Naive B cell (primary cell): Measurements from ENCODE around the gene TRAPPC2. TPM values are rescaled to one million over a fixed set of nuclear protein-coding genes. Genes with fewer than 3 reads are reported as not detected.

ENCODE experiments used
- ATAC-seq, 2 donors: fragments of 150-1000 bp; cut with Tn5 transposase; 2 replicates each; pipeline ENCODE4 v1.10.0; 2021; ENCODE audit warnings: low read depth in 2 of 2, mild to moderate bottlenecking in 2 of 2, moderate library complexity in 2 of 2
- DNase-seq: peaks from one replicate; pipeline ENCODE4 v3.0.0; 2022
- H3K27ac Mint-ChIP-seq, 6 donors: one replicate each; pipeline ENCODE4 v1.8.0; 2020 to 2022; ENCODE audit warnings: mild to moderate bottlenecking in 6 of 6, mixed read lengths in 6 of 6, moderate library complexity in 5 of 6, inconsistent platforms in 2 of 6
- H3K27me3 Mint-ChIP-seq, 3 donors: one replicate each; pipeline ENCODE4 v1.8.0; 2021 to 2022; ENCODE audit warnings: mixed read lengths in 3 of 3, mild to moderate bottlenecking in 1 of 3
- H3K36me3 Mint-ChIP-seq, 2 donors: one replicate each; pipeline ENCODE4 v1.8.0; 2020 to 2022; ENCODE audit warnings: mixed read lengths in 2 of 2, inconsistent platforms in 1 of 2, mild to moderate bottlenecking in 1 of 2
- H3K4me1 Mint-ChIP-seq, 3 donors: one replicate each; pipeline ENCODE4 v1.8.0; 2020 to 2022; ENCODE audit warnings: mixed read lengths in 3 of 3, inconsistent platforms in 1 of 3, mild to moderate bottlenecking in 1 of 3, moderate library complexity in 1 of 3
- H3K4me3 Mint-ChIP-seq, 8 donors: one replicate each; pipeline ENCODE4 v1.8.0; 2020 to 2022; ENCODE audit warnings: mild to moderate bottlenecking in 8 of 8, mixed read lengths in 8 of 8, moderate library complexity in 8 of 8, inconsistent platforms in 2 of 8
- H3K9me3 Mint-ChIP-seq, 7 donors: one replicate each; pipeline ENCODE4 v1.8.0; 2020 to 2022; ENCODE audit warnings: mixed read lengths in 7 of 7, mild to moderate bottlenecking in 5 of 7, inconsistent platforms in 2 of 7, moderate library complexity in 1 of 7
- polyA plus RNA-seq, 6 donors: library from polyadenylated mRNA; unstranded; fragments of 300-500 nt; fragmentation: Illumina TruSeq; gene quantifications; one replicate each; pipeline ENCODE4 v1.2.3, GENCODE V29; 2021; ENCODE audit warnings: low read depth in 6 of 6

The TRAPPC2 gene
- 10 to 100 TPM; 39.9 to 53.9 (median 46.4) TPM for polyA plus RNA-seq

DNA sequence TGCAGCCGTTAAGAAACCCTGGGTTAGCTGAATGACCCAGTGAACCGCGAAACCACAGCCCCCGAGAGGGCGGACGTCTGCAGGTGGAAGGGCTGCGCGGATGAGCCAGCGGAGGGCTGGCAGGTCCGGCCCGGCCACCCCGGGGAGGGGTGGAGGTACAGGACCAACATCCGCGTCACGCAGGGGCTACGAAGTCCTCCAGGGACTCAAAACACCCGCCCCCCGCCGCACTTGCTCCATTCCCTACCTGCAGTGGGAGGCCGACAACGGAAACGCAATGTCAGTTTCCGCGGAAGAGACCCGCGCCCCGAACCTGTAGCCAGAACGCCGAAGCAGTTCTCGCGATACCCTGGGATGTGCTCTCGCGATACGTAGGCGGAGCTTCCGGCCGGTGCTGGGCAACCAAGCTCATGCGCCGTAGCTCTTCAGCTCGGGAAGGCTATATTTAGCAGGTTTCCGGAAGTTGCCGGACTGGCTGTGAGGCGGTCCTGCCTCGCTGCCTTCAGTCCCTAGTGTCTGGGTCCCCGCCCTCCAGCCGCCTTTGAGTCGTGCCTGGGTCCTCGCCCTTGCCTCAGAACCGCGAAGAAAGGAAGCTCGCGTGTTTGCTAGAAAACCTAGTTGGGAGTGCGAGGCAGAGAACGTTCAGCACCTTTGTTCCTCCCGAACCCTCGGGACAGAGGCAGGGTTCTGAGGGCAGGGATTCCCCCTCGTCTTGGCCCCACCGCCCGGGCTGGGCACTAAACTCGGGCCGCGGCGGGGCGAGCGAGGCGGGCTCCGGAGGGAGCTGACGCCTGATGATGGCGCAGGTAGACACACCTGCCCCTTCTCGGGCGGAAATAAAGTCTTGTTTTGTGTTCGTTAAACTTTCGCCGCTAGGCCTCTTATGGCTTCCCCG lies at the start of gene TRAPPC2, which contains the start of gene OFD1:
TRAPPC2 (minus strand) TSS at position 343 of the 895 bp plus-strand sequence. CDS start 14,657 bp downstream, outside the sequence.
OFD1 (plus strand) TSS at position 471 of the 895 bp plus-strand sequence; CDS start at position 795, 324 bp downstream.
- peak within 1 kb of the TSS; percentile 95 to 100 (median 98) for H3K27ac Mint-ChIP-seq
- DNase-seq: peak; percentile 93
- H3K4me3 Mint-ChIP-seq: peak within 1 kb of the TSS; percentile 85 to 99 (median 97)
- peaks cover 0 to 5% (median 0%) of the 10 kb centered on the region in 7 donors for H3K9me3 Mint-ChIP-seq
- ATAC-seq: peak; percentile 85 to 88
- peaks cover 21 to 57% (median 27%) of the 10 kb centered on the region in 3 donors for H3K4me1 Mint-ChIP-seq
- H3K36me3 Mint-ChIP-seq: peaks cover 0 to 5% of the 10 kb centered on the region in 2 donors
- H3K27me3 Mint-ChIP-seq: no peaks in the 10 kb centered on the region

DNA sequence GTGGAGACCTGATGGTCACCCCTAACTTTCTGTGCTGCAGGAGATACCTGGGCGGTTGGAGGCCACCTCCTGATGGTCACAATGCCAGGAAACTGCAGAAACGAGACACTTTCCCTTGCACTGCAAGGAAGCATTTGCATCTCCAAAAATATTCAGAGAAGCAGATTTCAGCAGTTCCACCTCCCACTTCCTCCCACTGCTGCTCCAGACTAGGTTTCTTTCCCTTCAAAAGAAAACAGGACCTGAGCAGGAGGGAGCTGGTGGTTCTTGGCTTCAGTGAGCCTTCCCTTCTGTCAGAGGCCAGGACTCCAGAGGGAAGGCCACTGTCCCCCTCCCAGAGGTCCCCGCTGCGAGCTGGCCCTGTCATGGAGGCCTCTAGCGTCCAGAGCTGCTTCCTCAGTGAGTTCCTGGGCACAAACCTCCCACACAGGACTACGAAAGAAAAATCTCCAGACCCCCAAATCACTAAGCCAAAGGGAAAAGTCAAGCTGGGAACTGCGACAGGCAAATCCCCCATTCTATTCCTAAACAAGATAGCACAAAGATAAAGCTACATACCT lies 46.5 kb upstream of the TRAPPC2 start:
- Mint-ChIP-seq H3K4me3 (no peak overlapping the region), H3K9me3 (no peaks in the 10 kb centered on the region), H3K27ac (peak overlapping the region in 1 of 6 donors; percentile 24), H3K27me3 (no peaks in the 10 kb centered on the region), H3K4me1 (no peaks in the 10 kb centered on the region), H3K36me3 (peaks cover 0 to 4% of the 10 kb centered on the region in 2 donors)
- DNase-seq: no peak
- ATAC-seq: no peak

DNA sequence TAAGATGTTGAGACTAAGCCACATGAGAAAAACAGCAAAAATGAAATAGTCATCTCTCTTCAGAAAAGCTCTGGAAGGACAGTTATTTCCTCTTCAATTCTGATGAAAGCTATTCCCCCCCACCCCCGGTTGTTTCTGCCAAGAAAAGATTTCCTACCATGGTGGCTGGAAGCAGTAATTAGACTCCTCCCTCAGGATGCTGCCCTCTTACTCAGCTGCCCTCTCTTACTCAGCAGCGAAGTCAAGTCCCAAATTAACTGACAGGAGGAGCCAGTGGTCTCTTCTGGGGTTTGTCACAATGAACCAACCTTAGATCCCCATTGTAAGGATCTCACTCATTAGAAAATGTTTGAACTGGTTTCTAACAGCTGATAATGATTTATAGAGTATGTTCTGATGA lies 44.5 kb upstream of the TRAPPC2 start:
- Mint-ChIP-seq H3K36me3 (peaks cover 11 to 14% of the 10 kb centered on the region in 2 donors), H3K27ac (peak overlapping the region in 2 of 6 donors; percentile 20 to 89), H3K9me3 (no peaks in the 10 kb centered on the region), H3K4me1 (no peaks in the 10 kb centered on the region), H3K27me3 (no peaks in the 10 kb centered on the region), H3K4me3 (no peak overlapping the region)
- DNase-seq (no peak), ATAC-seq (no peak)

DNA sequence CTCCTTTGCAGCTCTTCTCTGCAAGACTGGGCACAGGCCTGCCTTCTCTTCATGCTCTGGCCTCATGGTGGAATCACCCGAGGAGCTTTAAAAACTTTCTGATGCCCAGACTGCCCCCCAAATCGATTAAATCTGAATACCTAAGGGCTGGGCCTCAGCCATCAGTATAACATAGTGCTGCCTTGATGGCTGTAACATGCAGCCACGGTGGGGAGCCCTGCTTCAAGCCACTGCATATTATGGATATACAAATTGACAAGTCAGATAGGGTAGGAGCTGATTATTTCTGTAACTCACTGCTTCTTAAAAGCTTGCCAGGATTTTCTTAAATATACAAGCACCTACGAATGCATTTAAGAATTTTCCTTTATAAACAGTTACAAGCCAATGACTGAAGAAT lies 42.0 kb upstream of the TRAPPC2 start:
- Mint-ChIP-seq H3K27ac (peak overlapping the region in 2 of 6 donors; percentile 4 to 74), H3K27me3 (peaks cover 0 to 7% (median 0%) of the 10 kb centered on the region in 3 donors)
- ATAC-seq: no peak

DNA sequence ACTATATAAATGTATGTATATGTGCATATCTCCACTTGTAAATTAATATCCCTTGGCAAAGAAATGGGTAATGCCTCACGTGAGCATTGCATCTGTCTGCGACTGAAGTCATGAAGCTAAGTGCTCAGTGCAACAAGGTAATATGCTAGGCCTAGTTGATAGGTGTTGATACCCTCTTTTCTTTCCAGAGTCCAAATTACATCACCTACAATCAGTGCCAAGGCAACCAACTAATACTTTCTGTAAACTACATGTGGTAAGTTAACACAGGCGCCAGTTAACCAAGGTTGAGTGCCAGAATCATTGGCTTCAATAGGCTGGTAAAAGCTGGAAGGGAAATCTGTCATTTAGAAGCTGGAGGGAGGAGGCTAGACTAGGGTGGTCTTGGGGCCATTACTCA lies 41.4 kb upstream of the TRAPPC2 start:
- no peaks in the 10 kb centered on the region for H3K4me1 Mint-ChIP-seq
- peaks cover 21 to 23% of the 10 kb centered on the region in 2 donors for H3K36me3 Mint-ChIP-seq
- H3K27me3 Mint-ChIP-seq: peaks cover 0 to 7% (median 0%) of the 10 kb centered on the region in 3 donors
- DNase-seq (no peak), ATAC-seq (no peak)
- peak overlapping the region in 1 of 6 donors; percentile 74 for H3K27ac Mint-ChIP-seq
- no peaks in the 10 kb centered on the region for H3K9me3 Mint-ChIP-seq
- H3K4me3 Mint-ChIP-seq: no peak overlapping the region

More for the DNA sequence above, 42.0 kb upstream of the TRAPPC2 start:
- Mint-ChIP-seq H3K4me3 (no peak overlapping the region), H3K9me3 (no peaks in the 10 kb centered on the region), H3K4me1 (no peaks in the 10 kb centered on the region), H3K36me3 (peaks cover 17 to 23% of the 10 kb centered on the region in 2 donors)
- no peak for DNase-seq

DNA sequence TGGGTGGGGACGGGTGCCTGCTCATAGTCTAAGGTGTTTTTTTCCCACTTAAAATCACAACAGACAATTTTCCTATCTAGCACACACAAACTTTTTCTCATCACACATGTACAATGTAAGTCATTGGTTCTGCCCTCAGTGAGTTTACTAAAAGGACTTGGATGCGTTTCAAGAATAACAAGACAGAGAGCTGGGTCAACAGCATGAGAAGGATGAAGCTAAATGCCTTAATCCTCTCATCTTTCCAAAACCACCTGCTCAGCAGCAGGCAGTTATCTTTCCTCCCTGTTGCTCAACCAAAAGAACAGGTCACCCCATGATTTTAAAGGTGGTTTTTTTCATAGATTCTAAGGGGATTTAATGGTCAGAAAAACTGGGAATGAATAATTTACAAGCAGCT lies 40.3 kb upstream of the TRAPPC2 start:
- peaks cover 23 to 29% of the 10 kb centered on the region in 2 donors for H3K36me3 Mint-ChIP-seq
- H3K9me3 Mint-ChIP-seq: no peaks in the 10 kb centered on the region
- no peak overlapping the region for H3K4me3 Mint-ChIP-seq
- no peak for DNase-seq
- no peak for ATAC-seq
- peaks cover 0 to 7% (median 0%) of the 10 kb centered on the region in 3 donors for H3K27me3 Mint-ChIP-seq
- peak overlapping the region in 1 of 6 donors; percentile 35 for H3K27ac Mint-ChIP-seq
- H3K4me1 Mint-ChIP-seq: no peaks in the 10 kb centered on the region

DNA sequence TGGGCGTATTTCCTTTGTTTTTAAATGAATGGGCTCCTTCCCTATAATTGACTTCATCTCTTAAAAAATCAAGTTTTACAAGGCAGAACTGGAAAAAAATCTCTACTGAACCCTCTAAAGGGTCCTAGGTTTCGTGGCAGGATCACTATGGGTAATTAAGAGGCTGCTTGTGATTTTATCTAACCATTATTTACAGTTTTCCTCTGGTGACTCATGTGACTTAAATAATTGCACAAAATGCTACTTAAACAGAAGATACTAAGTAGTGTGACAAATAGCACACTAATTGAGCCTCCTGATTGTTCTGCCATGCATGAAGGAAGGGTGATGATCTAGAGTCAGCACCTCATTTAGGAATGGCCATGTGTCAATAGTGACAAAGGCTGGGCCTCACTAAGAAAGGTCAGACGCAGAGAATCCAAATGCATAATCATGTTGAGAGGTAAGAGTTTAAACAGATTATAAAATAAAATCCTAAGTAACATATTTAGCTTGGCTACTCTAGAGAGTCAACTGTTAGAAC lies 35.7 kb upstream of the TRAPPC2 start:
- Mint-ChIP-seq H3K27ac (no peak overlapping the region), H3K9me3 (peaks cover 0 to 1% (median 0%) of the 10 kb centered on the region in 7 donors), H3K27me3 (peaks cover 0 to 24% (median 0%) of the 10 kb centered on the region in 3 donors), H3K4me1 (peaks cover 0 to 11% (median 2%) of the 10 kb centered on the region in 3 donors), H3K4me3 (no peak overlapping the region), H3K36me3 (peaks cover 48 to 65% of the 10 kb centered on the region in 2 donors)
- DNase-seq (no peak), ATAC-seq (no peak)

DNA sequence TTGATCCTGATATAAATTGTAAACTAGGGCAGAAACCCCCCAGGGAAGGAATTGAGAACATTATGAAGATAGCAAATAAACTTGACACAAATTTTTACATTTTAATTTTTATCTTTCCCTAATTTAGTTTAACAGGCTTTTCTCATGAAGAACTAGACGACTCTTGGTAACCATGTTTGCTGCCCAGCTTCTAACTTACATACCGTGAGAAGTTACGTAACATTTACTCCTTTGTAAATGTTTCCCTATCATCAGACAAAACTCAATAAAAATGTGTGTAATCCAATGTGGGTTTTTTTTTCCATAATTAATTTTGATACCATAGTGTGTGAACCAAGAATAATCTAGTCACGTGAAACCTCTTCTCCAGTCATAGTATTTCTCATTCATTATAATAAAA lies 34.5 kb upstream of the TRAPPC2 start:
- H3K9me3 Mint-ChIP-seq: peaks cover 0 to 1% (median 0%) of the 10 kb centered on the region in 7 donors
- no peak overlapping the region for H3K27ac Mint-ChIP-seq
- H3K27me3 Mint-ChIP-seq: peaks cover 0 to 24% (median 0%) of the 10 kb centered on the region in 3 donors
- H3K4me3 Mint-ChIP-seq: no peak overlapping the region
- DNase-seq (no peak), ATAC-seq (no peak)
- H3K36me3 Mint-ChIP-seq: peaks cover 38 to 55% of the 10 kb centered on the region in 2 donors
- peaks cover 0 to 15% (median 8%) of the 10 kb centered on the region in 3 donors for H3K4me1 Mint-ChIP-seq

DNA sequence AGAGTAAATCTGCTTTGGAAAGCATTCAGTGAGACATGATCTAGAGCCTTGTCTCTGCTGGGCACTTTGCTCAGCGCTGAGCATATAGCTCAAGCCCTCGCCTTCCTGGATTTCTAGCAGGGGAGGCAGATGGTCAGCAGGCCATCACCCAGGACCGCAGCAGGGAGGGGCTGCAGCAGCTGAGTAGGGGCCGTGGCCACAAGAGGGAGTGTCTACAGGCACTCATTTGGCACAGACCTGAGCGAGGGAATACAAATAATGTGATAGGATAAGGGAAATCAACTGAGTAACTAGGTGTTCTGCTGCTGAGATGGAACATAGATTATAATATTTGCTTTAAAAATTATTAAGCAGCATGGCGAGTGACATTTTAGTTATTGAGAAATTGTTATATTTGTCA lies 30.3 kb upstream of the TRAPPC2 start:
- peaks cover 25 to 56% of the 10 kb centered on the region in 2 donors for H3K36me3 Mint-ChIP-seq
- ATAC-seq: no peak
- peaks cover 0 to 33% (median 26%) of the 10 kb centered on the region in 3 donors for H3K4me1 Mint-ChIP-seq
- no peak overlapping the region for H3K4me3 Mint-ChIP-seq
- H3K27me3 Mint-ChIP-seq: peaks cover 0 to 17% (median 0%) of the 10 kb centered on the region in 3 donors
- peaks cover 0 to 1% (median 0%) of the 10 kb centered on the region in 7 donors for H3K9me3 Mint-ChIP-seq
- peak overlapping the region in 2 of 6 donors; percentile 11 to 38 for H3K27ac Mint-ChIP-seq
- DNase-seq: no peak

DNA sequence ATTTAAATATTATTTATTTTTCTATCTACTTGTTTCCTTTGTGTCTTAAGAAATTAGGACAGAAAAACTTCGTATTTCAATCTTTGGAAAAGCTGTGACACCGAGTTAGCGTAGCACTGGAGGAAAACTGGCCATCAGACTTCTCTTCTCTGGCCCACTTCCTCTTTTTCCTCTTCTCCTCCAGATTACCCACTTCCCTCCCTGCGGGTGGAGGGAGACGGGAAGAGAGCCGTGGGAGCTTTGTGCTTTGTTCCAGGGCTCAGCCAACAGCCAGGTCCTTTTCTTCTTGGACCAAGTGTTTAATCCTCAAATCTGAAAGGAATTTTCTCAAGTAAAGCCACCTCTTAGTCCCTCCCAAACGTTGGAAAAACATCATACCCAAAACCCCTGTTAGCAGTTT lies 29.9 kb upstream of the TRAPPC2 start:
- peaks cover 0 to 17% (median 0%) of the 10 kb centered on the region in 3 donors for H3K27me3 Mint-ChIP-seq
- H3K4me1 Mint-ChIP-seq: peaks cover under 1 to 38% (median 27%) of the 10 kb centered on the region in 3 donors
- ATAC-seq (no peak), DNase-seq (no peak)
- peaks cover 0 to 1% (median 0%) of the 10 kb centered on the region in 7 donors for H3K9me3 Mint-ChIP-seq
- H3K36me3 Mint-ChIP-seq: peaks cover 25 to 53% of the 10 kb centered on the region in 2 donors
- H3K4me3 Mint-ChIP-seq: no peak overlapping the region
- H3K27ac Mint-ChIP-seq: peak overlapping the region in 2 of 6 donors; percentile 38 to 76

DNA sequence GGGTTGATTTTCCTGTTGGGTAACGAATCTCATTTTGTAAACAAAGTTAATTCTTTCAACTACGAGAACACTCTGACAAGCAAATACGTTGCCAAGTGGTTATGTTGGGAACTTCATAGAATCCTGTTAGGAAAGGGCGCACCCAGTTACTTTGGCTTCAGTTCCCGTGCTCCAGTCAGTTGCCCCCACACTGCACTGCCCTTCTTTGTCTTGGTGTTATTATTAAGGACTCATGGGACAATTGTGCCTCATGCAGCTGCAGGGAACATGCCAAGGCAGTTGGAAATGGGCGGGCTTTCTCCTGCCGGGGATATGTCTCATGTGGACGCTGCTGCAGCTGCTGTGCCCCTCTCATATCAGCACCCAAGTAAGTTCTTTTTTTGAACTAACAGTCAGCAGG lies 29.1 kb upstream of the TRAPPC2 start:
- Mint-ChIP-seq H3K4me3 (peak overlapping the region in 1 of 8 donors; percentile 12), H3K4me1 (peaks cover 7 to 44% (median 33%) of the 10 kb centered on the region in 3 donors), H3K9me3 (peaks cover 0 to 1% (median 0%) of the 10 kb centered on the region in 7 donors), H3K36me3 (peaks cover 25 to 46% of the 10 kb centered on the region in 2 donors), H3K27ac (peak overlapping the region in 3 of 6 donors; percentile 28 to 50 (median 49)), H3K27me3 (peaks cover 0 to 17% (median 0%) of the 10 kb centered on the region in 3 donors)
- ATAC-seq (no peak), DNase-seq (no peak)

DNA sequence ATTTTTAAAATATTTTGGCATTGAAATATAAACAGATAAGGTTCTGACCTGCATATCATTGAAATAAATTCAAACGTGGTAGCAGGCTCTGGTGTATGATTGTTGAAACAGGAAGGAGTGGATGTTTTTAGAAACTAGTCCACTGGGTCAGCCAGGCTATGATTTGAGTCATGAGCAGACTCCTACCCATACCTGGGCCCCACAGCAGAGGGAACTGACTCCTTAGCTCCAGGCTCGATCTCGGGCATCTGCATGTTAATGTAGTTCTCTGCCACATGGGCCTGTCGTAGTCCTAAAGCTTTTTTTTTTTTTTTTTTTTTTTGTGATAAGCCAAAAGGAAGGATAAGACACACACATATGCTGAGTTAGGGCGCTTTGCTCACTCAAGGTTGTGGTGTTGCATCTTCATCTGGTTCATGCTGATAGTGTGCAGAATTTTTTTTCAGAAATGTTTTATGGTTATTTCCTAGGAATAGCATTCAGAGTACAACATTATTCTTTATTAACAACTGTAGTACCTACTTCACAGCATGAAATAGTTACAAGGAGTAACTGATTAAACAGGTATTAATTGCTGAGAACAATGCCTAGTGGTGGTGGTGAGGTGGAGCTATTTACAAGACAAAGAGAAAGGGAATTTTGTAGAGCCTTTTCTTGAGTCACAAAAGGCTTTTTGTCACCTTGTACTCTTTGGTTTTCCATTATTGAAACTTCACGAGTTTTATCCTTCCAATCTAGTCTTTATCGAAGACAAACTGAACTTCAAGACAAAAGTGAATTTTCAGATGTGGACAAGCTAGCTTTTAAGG lies 27.4 kb upstream of the TRAPPC2 start:
- H3K4me3 Mint-ChIP-seq: no peak overlapping the region
- ATAC-seq (no peak), DNase-seq (no peak)
- H3K9me3 Mint-ChIP-seq: peaks cover 0 to 1% (median 0%) of the 10 kb centered on the region in 7 donors
- H3K27ac Mint-ChIP-seq: peak overlapping the region in 2 of 6 donors; percentile 47 to 79
- H3K27me3 Mint-ChIP-seq: peaks cover 0 to 14% (median 0%) of the 10 kb centered on the region in 3 donors
- peaks cover 7 to 53% (median 38%) of the 10 kb centered on the region in 3 donors for H3K4me1 Mint-ChIP-seq
- H3K36me3 Mint-ChIP-seq: peaks cover 23 to 39% of the 10 kb centered on the region in 2 donors
